Neuronal stem cell (in vitro differentiated cells): ENCODE measurements around the gene TRIM62.
"Not testable (repeated sequence)": the region's sequence is repeated elsewhere in the genome, so short reads cannot be mapped to it uniquely, and the experiment has no call there.

Source experiments
- DNase-seq: peaks from one replicate; pipeline ENCODE4 v3.0.0-alpha.2; 2013; ENCODE audit warnings: low spot score
- H2AFZ ChIP-seq: one replicate; pipeline ENCODE4 v1.6.1; 2013; ENCODE audit warnings: mild to moderate bottlenecking, low read length, inconsistent platforms
- H2AK5ac ChIP-seq: 2 replicates; pipeline ENCODE4 v1.6.1; 2013; ENCODE audit warnings: low read depth, mild to moderate bottlenecking, inconsistent platforms, low read length, moderate library complexity, mixed read lengths
- H2BK120ac ChIP-seq: 2 replicates; pipeline ENCODE4 v1.6.1; 2013; ENCODE audit warnings: low read depth, mild to moderate bottlenecking, inconsistent platforms, low read length, moderate library complexity, mixed read lengths
- H2BK12ac ChIP-seq: one replicate; pipeline ENCODE4 v1.6.1; 2013; ENCODE audit warnings: low read length, inconsistent platforms
- H2BK15ac ChIP-seq: 2 replicates; pipeline ENCODE4 v1.6.1; 2013; ENCODE audit warnings: mild to moderate bottlenecking, low read length, inconsistent platforms, mixed read lengths
- H2BK5ac ChIP-seq: one replicate; pipeline ENCODE4 v1.6.1; 2013; ENCODE audit warnings: inconsistent platforms, mild to moderate bottlenecking, low read length, moderate library complexity
- H3K14ac ChIP-seq: one replicate; pipeline ENCODE4 v1.6.1; 2013; ENCODE audit warnings: low read length, inconsistent platforms
- H3K18ac ChIP-seq: 2 replicates; pipeline ENCODE4 v1.6.1; 2013; ENCODE audit warnings: low read length, inconsistent platforms
- H3K23ac ChIP-seq: 2 replicates; pipeline ENCODE4 v1.6.1; 2013; ENCODE audit warnings: low read depth, mild to moderate bottlenecking, mixed read lengths, low read length, inconsistent platforms; ENCODE audit not compliant: poor library complexity
- H3K27ac ChIP-seq: replicated peaks from 3 replicates; pipeline ENCODE4 v1.5.1; 2013; ENCODE audit warnings: low read length, inconsistent platforms
- H3K27me3 ChIP-seq, 3 experiments: 2 replicates each; pipeline ENCODE4 v1.6.1; 2013; ENCODE audit warnings: low read length in 3 of 3, mild to moderate bottlenecking in 2 of 3, inconsistent platforms in 1 of 3, low read depth in 1 of 3, mixed read lengths in 1 of 3, moderate library complexity in 1 of 3; ENCODE audit not compliant: control insufficient read depth in 3 of 3, insufficient read depth in 3 of 3
- H3K36me3 ChIP-seq, 2 donors: replicated peaks in 1 of 2; 2 replicates each; pipeline ENCODE4 v1.6.1; 2013; ENCODE audit warnings: low read length in 2 of 2; ENCODE audit not compliant: control insufficient read depth in 2 of 2, insufficient read depth in 2 of 2
- H3K4ac ChIP-seq: 2 replicates; pipeline ENCODE4 v1.6.1; 2013; ENCODE audit warnings: inconsistent platforms, mild to moderate bottlenecking, low read length, moderate library complexity
- H3K4me1 ChIP-seq, 2 donors: 1 replicate in 1 of 2; 2 replicates in 1 of 2; pipeline ENCODE4 v1.6.1; 2013; ENCODE audit warnings: low read length in 2 of 2, low read depth in 1 of 2; ENCODE audit not compliant: control insufficient read depth in 2 of 2, insufficient read depth in 1 of 2
- H3K4me2 ChIP-seq: one replicate; pipeline ENCODE4 v1.6.1; 2013; ENCODE audit warnings: mild to moderate bottlenecking, low read length, inconsistent platforms; ENCODE audit not compliant: insufficient read depth, poor library complexity, severe bottlenecking
- H3K4me3 ChIP-seq, 2 donors: 2 replicates each; pipeline ENCODE4 v1.5.1; 2013; ENCODE audit warnings: low read length in 2 of 2, mild to moderate bottlenecking in 2 of 2, inconsistent platforms in 1 of 2, moderate library complexity in 1 of 2
- H3K79me1 ChIP-seq: one replicate; pipeline ENCODE4 v1.6.1; 2013; ENCODE audit warnings: low read depth, mild to moderate bottlenecking, inconsistent platforms, low read length, moderate library complexity
- H3K9ac ChIP-seq: one replicate; pipeline ENCODE4 v1.6.1; 2013; ENCODE audit warnings: mild to moderate bottlenecking, low read depth, low read length, inconsistent platforms; ENCODE audit not compliant: poor library complexity
- H3K9me3 ChIP-seq, 2 donors: replicated peaks in 1 of 2; 2 replicates each; pipeline versions ENCODE3 to v1.6.1; 2013; ENCODE audit warnings: low read length in 2 of 2, mild to moderate bottlenecking in 2 of 2, inconsistent platforms in 1 of 2, low read depth in 1 of 2, mixed read lengths in 1 of 2, moderate library complexity in 1 of 2; ENCODE audit not compliant: control insufficient read depth in 2 of 2, insufficient read depth in 1 of 2
- H4K8ac ChIP-seq: one replicate; pipeline ENCODE4 v1.6.1; 2013; ENCODE audit warnings: low read depth, mild to moderate bottlenecking, inconsistent platforms, low read length, moderate library complexity
- H4K91ac ChIP-seq: one replicate; pipeline ENCODE4 v1.6.1; 2013; ENCODE audit warnings: low read length, low read depth, mild to moderate bottlenecking, inconsistent platforms; ENCODE audit not compliant: poor library complexity
- WGBS, 2 donors: extraction: QIAGEN DNeasy Blood & Tissue Kit; methylation state at CpG; one replicate each; pipeline ENCODE4 v1.1.7; 2013; ENCODE audit warnings: missing lambda C conversion rate in 2 of 2, mixed read lengths in 1 of 2; ENCODE audit not compliant: insufficient read length in 2 of 2, insufficient replicate concordance in 1 of 2; ENCODE audit errors: extremely low coverage in 2 of 2; 5-methylcytosine and 5-hydroxymethylcytosine counted together

TRIM62 gene

DNA sequence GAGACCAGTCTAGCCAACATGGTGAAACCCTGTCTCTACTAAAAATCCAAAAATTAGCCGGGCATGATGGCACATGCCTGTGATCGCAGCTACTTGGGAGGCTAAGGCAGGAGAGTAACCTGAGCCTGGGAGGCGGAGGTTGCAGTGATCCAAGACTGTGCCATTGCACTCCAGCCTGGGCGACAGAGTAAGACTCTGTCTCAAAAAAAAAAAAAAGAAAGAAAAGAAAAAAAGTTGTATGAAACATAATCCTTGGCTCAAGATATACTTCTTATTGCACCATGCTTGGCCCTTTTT, 81.8 kb downstream of the TRIM62 start:
- no CpG with 5 or more reads among the region's 4 CpGs for WGBS, 2 donors
- not testable (repeated sequence) for H3K79me1 ChIP-seq, H3K27me3 ChIP-seq, H3K4me3 ChIP-seq, H2AK5ac ChIP-seq, H3K4me1 ChIP-seq, H4K8ac ChIP-seq, H2BK5ac ChIP-seq, H3K9me3 ChIP-seq, H3K4me2 ChIP-seq, H3K23ac ChIP-seq, H3K4ac ChIP-seq, H4K91ac ChIP-seq, H3K27ac ChIP-seq, H2BK12ac ChIP-seq, H3K18ac ChIP-seq, H2BK15ac ChIP-seq, H2BK120ac ChIP-seq, H3K14ac ChIP-seq, H3K9ac ChIP-seq, H2AFZ ChIP-seq, DNase-seq
- peaks cover 0 to 18% of the 10 kb centered on the region in 2 donors for H3K36me3 ChIP-seq

- no peak overlapping the region for H2BK15ac ChIP-seq
- no peak overlapping the region for H3K18ac ChIP-seq
- no peak overlapping the region for H3K27ac ChIP-seq
- no peak overlapping the region for H2AFZ ChIP-seq
- H3K14ac ChIP-seq, result no peak overlapping the region
- H4K91ac ChIP-seq, result no peak overlapping the region
- no peaks in the 10 kb centered on the region for H3K9me3 ChIP-seq
- no peak overlapping the region for H3K9ac ChIP-seq
- no peak overlapping the region for H2BK5ac ChIP-seq
- H2BK120ac ChIP-seq, result no peak overlapping the region
- H3K4me1 ChIP-seq, result peaks cover 0 to 3% of the 10 kb centered on the region in 2 donors
- H4K8ac ChIP-seq, result no peak overlapping the region
- H3K4me2 ChIP-seq, result no peak overlapping the region
- H3K36me3 ChIP-seq, result peaks cover 0 to 15% of the 10 kb centered on the region in 2 donors
- H3K4ac ChIP-seq, result no peak overlapping the region
- no peak overlapping the region for H3K4me3 ChIP-seq
- no peak for DNase-seq
- no peak overlapping the region for H3K23ac ChIP-seq
- WGBS, 2 donors, result no CpG with 5 or more reads among the region's 13 CpGs
- H3K27me3 ChIP-seq, result no peaks in the 10 kb centered on the region
- H2BK12ac ChIP-seq, result no peak overlapping the region
- H3K79me1 ChIP-seq, result no peaks in the 10 kb centered on the region
- no peak overlapping the region for H2AK5ac ChIP-seq
These were observed 82.3 kb downstream of the TRIM62 start for GRCh38 chr1:33099290-33100118.

DNA sequence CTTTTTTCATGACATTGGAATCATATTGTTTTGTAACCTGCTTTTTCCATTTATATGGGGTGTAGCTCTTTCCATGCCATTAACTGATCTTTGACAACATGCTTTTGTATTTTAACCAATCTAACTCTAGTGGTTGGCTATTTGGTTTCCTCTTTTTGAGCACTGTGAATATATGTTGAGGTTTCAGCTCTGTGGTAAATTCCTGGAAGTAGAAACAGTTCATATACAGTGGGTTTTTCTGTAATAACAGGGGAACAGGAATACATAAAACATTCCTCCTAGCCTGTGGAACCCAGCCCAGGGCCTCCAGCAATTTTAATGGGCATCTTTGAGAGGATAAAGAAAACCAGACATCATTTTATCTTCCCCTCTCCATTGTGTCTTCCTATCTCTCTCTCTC, 83.5 kb downstream of the TRIM62 start:
- Histone ChIP-seq H2BK5ac (no peak overlapping the region), H3K9me3 (no peaks in the 10 kb centered on the region), H4K8ac (no peak overlapping the region), H3K18ac (no peak overlapping the region), H3K4me3 (no peak overlapping the region), H3K23ac (no peak overlapping the region), H4K91ac (no peak overlapping the region), H3K79me1 (no peaks in the 10 kb centered on the region), H3K4ac (no peak overlapping the region), H3K4me2 (no peak overlapping the region), H3K14ac (no peak overlapping the region), H2BK15ac (no peak overlapping the region), H3K4me1 (peaks cover 0 to 3% of the 10 kb centered on the region in 2 donors), H2BK120ac (no peak overlapping the region), H3K9ac (no peak overlapping the region), H3K27ac (no peak overlapping the region), H3K36me3 (peaks cover 0 to 15% of the 10 kb centered on the region in 2 donors), H3K27me3 (no peaks in the 10 kb centered on the region), H2BK12ac (no peak overlapping the region), H2AFZ (no peak overlapping the region), H2AK5ac (no peak overlapping the region)
- no peak for DNase-seq

- Histone ChIP-seq H2BK15ac (no peak overlapping the region), H3K4ac (no peak overlapping the region), H3K9me3 (no peaks in the 10 kb centered on the region), H3K27ac (no peak overlapping the region), H3K4me1 (peaks cover 2 to 6% of the 10 kb centered on the region in 2 donors), H3K23ac (no peak overlapping the region), H3K27me3 (no peaks in the 10 kb centered on the region), H4K91ac (no peak overlapping the region), H3K79me1 (no peaks in the 10 kb centered on the region), H3K36me3 (peaks cover 0 to 15% of the 10 kb centered on the region in 2 donors), H3K14ac (no peak overlapping the region), H4K8ac (no peak overlapping the region), H3K18ac (no peak overlapping the region), H3K4me2 (no peak overlapping the region), H3K4me3 (no peak overlapping the region), H2AK5ac (no peak overlapping the region), H2BK120ac (no peak overlapping the region), H2AFZ (no peak overlapping the region), H2BK12ac (no peak overlapping the region), H2BK5ac (no peak overlapping the region), H3K9ac (no peak overlapping the region)
- no CpG with 5 or more reads among the region's 4 CpGs for WGBS, 2 donors
- no peak for DNase-seq
These were observed 84.1 kb downstream of the TRIM62 start for GRCh38 chr1:33097762-33098161.
